ENCODE results near the gene ROR2.

The ROR2 gene

GRCh38 chr9:91682806-91683205 is 267.2 kb downstream of the ROR2 start:
- no peaks in the 10 kb centered on the region for H3K27me3 ChIP-seq (ENCODE audit: low read length)
- H2AFZ ChIP-seq (ENCODE audit: low read depth, low read length, severe bottlenecking), result no peak overlapping the region
- no peaks in the 10 kb centered on the region for H3K36me3 ChIP-seq (ENCODE audit: low read length)
- TF ChIP-seq, protein P1, sequence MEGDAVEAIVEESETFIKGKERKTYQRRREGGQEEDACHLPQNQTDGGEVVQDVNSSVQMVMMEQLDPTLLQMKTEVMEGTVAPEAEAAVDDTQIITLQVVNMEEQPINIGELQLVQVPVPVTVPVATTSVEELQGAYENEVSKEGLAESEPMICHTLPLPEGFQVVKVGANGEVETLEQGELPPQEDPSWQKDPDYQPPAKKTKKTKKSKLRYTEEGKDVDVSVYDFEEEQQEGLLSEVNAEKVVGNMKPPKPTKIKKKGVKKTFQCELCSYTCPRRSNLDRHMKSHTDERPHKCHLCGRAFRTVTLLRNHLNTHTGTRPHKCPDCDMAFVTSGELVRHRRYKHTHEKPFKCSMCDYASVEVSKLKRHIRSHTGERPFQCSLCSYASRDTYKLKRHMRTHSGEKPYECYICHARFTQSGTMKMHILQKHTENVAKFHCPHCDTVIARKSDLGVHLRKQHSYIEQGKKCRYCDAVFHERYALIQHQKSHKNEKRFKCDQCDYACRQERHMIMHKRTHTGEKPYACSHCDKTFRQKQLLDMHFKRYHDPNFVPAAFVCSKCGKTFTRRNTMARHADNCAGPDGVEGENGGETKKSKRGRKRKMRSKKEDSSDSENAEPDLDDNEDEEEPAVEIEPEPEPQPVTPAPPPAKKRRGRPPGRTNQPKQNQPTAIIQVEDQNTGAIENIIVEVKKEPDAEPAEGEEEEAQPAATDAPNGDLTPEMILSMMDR (IDR thresholded peaks at IDR 0.05; ENCODE audit: insufficient read depth, low read length, poor library complexity, severe bottlenecking), result no peak
- no peak for TF ChIP-seq EZH2phosphoT487 (conservative IDR thresholded peaks at IDR 0.05; ENCODE audit: low read length)
- H3K27ac ChIP-seq (ENCODE audit: low read depth, low read length), result no peak overlapping the region
- no peaks in the 10 kb centered on the region for H4K20me1 ChIP-seq (ENCODE audit: low read depth, low read length)
- no peaks in the 10 kb centered on the region for H3K9me2 ChIP-seq (replicated peaks; ENCODE audit: insufficient read depth, low read length)
- H3K79me2 ChIP-seq (ENCODE audit: insufficient read depth, low read length), result no peaks in the 10 kb centered on the region
- no peaks in the 10 kb centered on the region for H3K9me3 ChIP-seq (ENCODE audit: insufficient read depth, low read length)
- H3K4me2 ChIP-seq (ENCODE audit: low read depth, low read length, poor library complexity, severe bottlenecking), result no peak overlapping the region
- no peak overlapping the region for H3K9ac ChIP-seq (ENCODE audit: low read length)
- no peak overlapping the region for H3K4me3 ChIP-seq (ENCODE audit: insufficient read depth, low read length, poor library complexity, severe bottlenecking)
- no peaks in the 10 kb centered on the region for H3F3A ChIP-seq (ENCODE audit: insufficient read depth)

GRCh38 chr9:91681461-91682305 is 268.3 kb downstream of the ROR2 start:
- H3K9me2 ChIP-seq (replicated peaks; ENCODE audit: insufficient read depth, low read length), result no peaks in the 10 kb centered on the region
- no peaks in the 10 kb centered on the region for H4K20me1 ChIP-seq (ENCODE audit: low read depth, low read length)
- no peak overlapping the region for H3K27ac ChIP-seq (ENCODE audit: low read depth, low read length)
- H3K4me2 ChIP-seq (ENCODE audit: low read depth, low read length, poor library complexity, severe bottlenecking), result no peak overlapping the region
- H3K36me3 ChIP-seq (ENCODE audit: low read length), result no peaks in the 10 kb centered on the region
- no peaks in the 10 kb centered on the region for H3K27me3 ChIP-seq (ENCODE audit: low read length)
- no peaks in the 10 kb centered on the region for H3K79me2 ChIP-seq (ENCODE audit: insufficient read depth, low read length)
- no peak for TF ChIP-seq EZH2phosphoT487 (conservative IDR thresholded peaks at IDR 0.05; ENCODE audit: low read length)
- TF ChIP-seq, protein P1 (IDR thresholded peaks at IDR 0.05; ENCODE audit: insufficient read depth, low read length, poor library complexity, severe bottlenecking), result peak; percentile 83
- H3K9me3 ChIP-seq (ENCODE audit: insufficient read depth, low read length), result no peaks in the 10 kb centered on the region
- no peak overlapping the region for H3K9ac ChIP-seq (ENCODE audit: low read length)
- no peak overlapping the region for H2AFZ ChIP-seq (ENCODE audit: low read depth, low read length, severe bottlenecking)
- no peaks in the 10 kb centered on the region for H3F3A ChIP-seq (ENCODE audit: insufficient read depth)
- no peak overlapping the region for H3K4me3 ChIP-seq (ENCODE audit: insufficient read depth, low read length, poor library complexity, severe bottlenecking)

DNA sequence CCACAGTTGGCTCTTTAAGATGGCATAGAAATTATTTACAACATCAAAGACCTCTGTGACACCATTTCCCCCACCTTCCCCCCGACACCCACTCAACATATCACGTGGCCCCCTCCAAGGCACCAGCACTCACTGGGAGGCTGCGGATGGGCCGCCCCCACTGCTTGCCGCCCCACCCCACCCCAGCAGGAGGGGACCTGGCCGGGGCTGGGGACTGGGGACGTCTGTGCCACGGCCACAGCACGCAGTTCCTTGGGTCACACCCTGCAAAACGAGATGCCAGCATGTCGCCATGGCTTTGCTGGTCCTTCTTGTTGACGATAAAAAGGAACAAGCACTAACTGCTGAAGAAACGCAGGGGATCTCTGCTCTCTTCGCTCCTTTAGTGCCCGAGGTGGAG is 269.0 kb downstream of the ROR2 start:
- Histone ChIP-seq H3K9me3 (ENCODE audit: insufficient read depth, low read length) (no peaks in the 10 kb centered on the region), H3F3A (ENCODE audit: insufficient read depth) (no peaks in the 10 kb centered on the region), H3K4me2 (ENCODE audit: low read depth, low read length, poor library complexity, severe bottlenecking) (no peak overlapping the region), H3K27me3 (ENCODE audit: low read length) (no peaks in the 10 kb centered on the region), H3K9ac (ENCODE audit: low read length) (no peak overlapping the region), H2AFZ (ENCODE audit: low read depth, low read length, severe bottlenecking) (no peak overlapping the region), H3K36me3 (ENCODE audit: low read length) (no peaks in the 10 kb centered on the region), H3K4me3 (ENCODE audit: insufficient read depth, low read length, poor library complexity, severe bottlenecking) (no peak overlapping the region), H3K27ac (ENCODE audit: low read depth, low read length) (no peak overlapping the region), H4K20me1 (ENCODE audit: low read depth, low read length) (no peaks in the 10 kb centered on the region), H3K9me2 (replicated peaks; ENCODE audit: insufficient read depth, low read length) (no peaks in the 10 kb centered on the region), H3K79me2 (ENCODE audit: insufficient read depth, low read length) (no peaks in the 10 kb centered on the region)
- TF ChIP-seq, protein P1 (IDR thresholded peaks at IDR 0.05; ENCODE audit: insufficient read depth, low read length, poor library complexity, severe bottlenecking), result no peak
- no peak for TF ChIP-seq EZH2phosphoT487 (conservative IDR thresholded peaks at IDR 0.05; ENCODE audit: low read length)
